Stomach (tissue), 9 donors: ENCODE measurements around the gene SCFD2. TPM values are rescaled to one million over a fixed set of nuclear protein-coding genes. Genes with fewer than 3 reads are reported as not detected.

Experiments used
- DNase-seq, 2 donors: peaks; one replicate each; pipeline versions ENCODE4 v3.0.0 to v3.0.0-alpha.2; 2013 to 2019
- H3K27ac ChIP-seq, 5 donors: fragments of 200-600 bp in 4 of 5; sonication (generic) in 4 of 5; one replicate each; pipeline ENCODE4 v1.5.1; 2013 to 2019; ENCODE audit warnings: mild to moderate bottlenecking in 1 of 5, moderate library complexity in 1 of 5
- H3K27me3 ChIP-seq, 3 donors: fragments of 200-600 bp; sonication (generic); one replicate each; pipeline ENCODE4 v1.5.1; 2017 to 2019; ENCODE audit warnings: mixed run types in 1 of 3
- H3K36me3 ChIP-seq, 4 donors: fragments of 200-600 bp; sonication (generic); 1 replicate in 3 of 4; 2 replicates in 1 of 4; pipeline ENCODE4 v1.5.1; 2016 to 2019
- H3K4me1 ChIP-seq, 4 donors: fragments of 200-600 bp; sonication (generic); one replicate each; pipeline ENCODE4 v1.5.1; 2016 to 2019
- H3K4me3 ChIP-seq, 4 donors: fragments of 200-600 bp; sonication (generic) in 3 of 4; one replicate each; pipeline ENCODE4 v1.5.1; 2016 to 2019; ENCODE audit warnings: mild to moderate bottlenecking in 1 of 4
- H3K9me3 ChIP-seq, 4 donors: fragments of 200-600 bp; sonication (generic); one replicate each; pipeline ENCODE4 v1.5.1; 2016 to 2019
- CTCF ChIP-seq, 7 experiments: fragments of 450-650 bp in 4 of 7; fragments of 200-600 bp in 3 of 7; sonication (generic) in 3 of 7; IDR thresholded peaks; one replicate each; pipeline ENCODE4 v1.5.1; 2016 to 2019; ENCODE audit warnings: antibody characterized with exemption in 7 of 7, control low read depth in 2 of 7, mild to moderate bottlenecking in 1 of 7
- EP300 ChIP-seq: sonication (generic); formaldehyde crosslinking; IDR thresholded peaks from one replicate; pipeline ENCODE4 v1.6.1; 2017; ENCODE audit warnings: antibody characterized with exemption
- POLR2A ChIP-seq, 4 donors: fragments of 450-650 bp; IDR thresholded peaks; one replicate each; pipeline ENCODE4 v1.6.1; 2016; ENCODE audit warnings: antibody characterized with exemption in 4 of 4, control low read depth in 2 of 4, mild to moderate bottlenecking in 1 of 4, moderate library complexity in 1 of 4
- POLR2AphosphoS5 ChIP-seq, 3 donors: sonication (generic); formaldehyde crosslinking; IDR thresholded peaks; one replicate each; pipeline ENCODE4 v1.6.1; 2016; ENCODE audit warnings: antibody characterized with exemption in 3 of 3
- WGBS, 5 donors: extraction: QIAGEN DNeasy Blood & Tissue Kit in 3 of 5; methylation state at CpG; one replicate each; pipeline versions ENCODE4 v1.1.5 to v1.1.7; 2013 to 2018; 5-methylcytosine and 5-hydroxymethylcytosine counted together
- intact Hi-C: fragments of 100-400 bp; cut with DNase I; formaldehyde crosslinking; loops from one replicate; pipeline ENCODE4 v1.15.1; 2023; ENCODE audit warnings: low total_unique reads
- polyA plus RNA-seq, 3 donors: library from polyadenylated mRNA; stranded (reverse); fragments of 200-250 nt; gene quantifications; one replicate each; pipeline ENCODE4 v1.2.3, GENCODE V29; 2013
- total RNA-seq, 5 donors: library from RNA; depleted of rRNA; stranded (reverse); fragments of >200 nt; gene quantifications; one replicate each; pipeline versions ENCODE4 v1.1.0 to v1.2.3, GENCODE V29; 2014 to 2016
- donor health status: healthy with polysubstance abuse.
- donor health status: Bipolar disorder and iron deficiency.
- donor health status: healthy.

Gene SCFD2
- total and polyA plus RNA-seq, 8 donors, result 2.9 to 40.2 (median 11.1) TPM

- Histone ChIP-seq H3K9me3 (no peaks in the 10 kb centered on the region), H3K27ac (no peak overlapping the region), H3K4me1 (peaks cover 0 to 12% (median 0%) of the 10 kb centered on the region in 4 donors), H3K27me3 (no peaks in the 10 kb centered on the region), H3K4me3 (no peak overlapping the region), H3K36me3 (no peaks in the 10 kb centered on the region)
- intact Hi-C loops, result no loop called here
- TF ChIP-seq EP300 (no peak), POLR2A (IDR thresholded peaks at IDR 0.05) (no peak), POLR2AphosphoS5 (IDR thresholded peaks at IDR 0.05) (no peak), CTCF (IDR thresholded peaks at IDR 0.05) (no peak)
- no peak for DNase-seq
- WGBS, 5 donors, result 94 to 98% (median 96%) methylated on average over 1 of the region's 1 CpG
Measured at GRCh38 chr4:52990706-52991105, 375.2 kb downstream of the SCFD2 start.

GRCh38 chr4:52989865-52990264 is 376.0 kb downstream of the SCFD2 start:
- TF ChIP-seq POLR2A (IDR thresholded peaks at IDR 0.05) (no peak), CTCF (IDR thresholded peaks at IDR 0.05) (no peak), POLR2AphosphoS5 (IDR thresholded peaks at IDR 0.05) (no peak), EP300 (no peak)
- intact Hi-C loops, result no loop called here
- no peak overlapping the region for H3K4me3 ChIP-seq
- 69 to 82% (median 73%) methylated on average over 3 of the region's 3 CpGs for whole genome bisulfite sequencing, 5 donors
- H3K27me3 ChIP-seq, result no peaks in the 10 kb centered on the region
- no peaks in the 10 kb centered on the region for H3K36me3 ChIP-seq
- no peak for DNase-seq
- no peak overlapping the region for H3K27ac ChIP-seq
- peaks cover 0 to 5% (median under 1%) of the 10 kb centered on the region in 4 donors for H3K4me1 ChIP-seq
- H3K9me3 ChIP-seq, result no peaks in the 10 kb centered on the region

- intact Hi-C loops, result no loop called here
- H3K27me3 ChIP-seq, result no peaks in the 10 kb centered on the region
- no peak overlapping the region for H3K27ac ChIP-seq
- H3K36me3 ChIP-seq, result no peaks in the 10 kb centered on the region
- WGBS, 5 donors, result 86 to 93% (median 91%) methylated on average over 5 of the region's 5 CpGs
- H3K4me3 ChIP-seq, result no peak overlapping the region
- TF ChIP-seq POLR2AphosphoS5 (IDR thresholded peaks at IDR 0.05) (no peak), POLR2A (IDR thresholded peaks at IDR 0.05) (no peak), CTCF (IDR thresholded peaks at IDR 0.05) (no peak), EP300 (no peak)
- H3K9me3 ChIP-seq, result no peaks in the 10 kb centered on the region
- no peak for DNase-seq
- peaks cover 4 to 25% (median 17%) of the 10 kb centered on the region in 4 donors for H3K4me1 ChIP-seq
Measured at GRCh38 chr4:52987392-52988056, 378.3 kb downstream of the SCFD2 start.

GRCh38 chr4:52984462-52984881 is 381.4 kb downstream of the SCFD2 start:
- H3K27ac ChIP-seq, result peak overlapping the region in 1 of 5 donors; percentile 40
- no peak overlapping the region for H3K4me3 ChIP-seq
- peak in 1 of 2 donors; percentile 30 for DNase-seq
- H3K9me3 ChIP-seq, result no peaks in the 10 kb centered on the region
- WGBS, 5 donors, result 25 to 45% (median 33%) methylated on average over 2 of the region's 2 CpGs
- TF ChIP-seq EP300 (no peak), POLR2A (IDR thresholded peaks at IDR 0.05) (no peak), CTCF (IDR thresholded peaks at IDR 0.05) (no peak), POLR2AphosphoS5 (IDR thresholded peaks at IDR 0.05) (no peak)
- intact Hi-C loops, result loop anchor here (5.0 kb wide), 1 partner anchor 437 kb away; no protein-coding TSS in a partner anchor
- H3K36me3 ChIP-seq, result no peaks in the 10 kb centered on the region
- H3K27me3 ChIP-seq, result no peaks in the 10 kb centered on the region
- peaks cover 4 to 26% (median 19%) of the 10 kb centered on the region in 4 donors for H3K4me1 ChIP-seq
